Cardiac fibroblast (primary cell): Measurements from ENCODE around the gene RNU5B-1.
A peak's percentile ranks its signal among the peaks of the same experiment; 100 is the strongest.

Experiments
- DNase-seq, 2 donors: peaks; one replicate each; pipeline versions ENCODE4 v3.0.0 to v3.0.0-alpha.2; 2010; ENCODE audit warnings: low read depth in 2 of 2
- H3K4me3 ChIP-seq, 2 donors: replicated peaks in 1 of 2; 1 replicate in 1 of 2; 2 replicates in 1 of 2; pipeline ENCODE4 v1.5.1; 2011; ENCODE audit warnings: low read depth in 2 of 2, low read length in 2 of 2, mild to moderate bottlenecking in 2 of 2, moderate library complexity in 1 of 2
- TF ChIP-seq, protein P1 (sequence below): IDR thresholded peaks from one replicate; pipeline ENCODE4 v1.5.1; 2011; ENCODE audit warnings: low read depth, mild to moderate bottlenecking, low read length, inconsistent platforms

RNU5B-1 gene

GRCh38 chr15:65304381-65305149, at the start of gene RNU5B-1:
RNU5B-1 (plus strand) TSS chr15:65304677.
- H3K4me3 ChIP-seq, result peak within 1 kb of the TSS; percentile 38 to 51
- TF ChIP-seq, protein P1, sequence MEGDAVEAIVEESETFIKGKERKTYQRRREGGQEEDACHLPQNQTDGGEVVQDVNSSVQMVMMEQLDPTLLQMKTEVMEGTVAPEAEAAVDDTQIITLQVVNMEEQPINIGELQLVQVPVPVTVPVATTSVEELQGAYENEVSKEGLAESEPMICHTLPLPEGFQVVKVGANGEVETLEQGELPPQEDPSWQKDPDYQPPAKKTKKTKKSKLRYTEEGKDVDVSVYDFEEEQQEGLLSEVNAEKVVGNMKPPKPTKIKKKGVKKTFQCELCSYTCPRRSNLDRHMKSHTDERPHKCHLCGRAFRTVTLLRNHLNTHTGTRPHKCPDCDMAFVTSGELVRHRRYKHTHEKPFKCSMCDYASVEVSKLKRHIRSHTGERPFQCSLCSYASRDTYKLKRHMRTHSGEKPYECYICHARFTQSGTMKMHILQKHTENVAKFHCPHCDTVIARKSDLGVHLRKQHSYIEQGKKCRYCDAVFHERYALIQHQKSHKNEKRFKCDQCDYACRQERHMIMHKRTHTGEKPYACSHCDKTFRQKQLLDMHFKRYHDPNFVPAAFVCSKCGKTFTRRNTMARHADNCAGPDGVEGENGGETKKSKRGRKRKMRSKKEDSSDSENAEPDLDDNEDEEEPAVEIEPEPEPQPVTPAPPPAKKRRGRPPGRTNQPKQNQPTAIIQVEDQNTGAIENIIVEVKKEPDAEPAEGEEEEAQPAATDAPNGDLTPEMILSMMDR, result peak; percentile 90
- peak; percentile 96 to 97 for DNase-seq

GRCh38 chr15:65254758-65255157, 49.7 kb upstream of the RNU5B-1 start:
- no peak overlapping the region for H3K4me3 ChIP-seq
- no peak for DNase-seq
- TF ChIP-seq, protein P1, result no peak

DNA sequence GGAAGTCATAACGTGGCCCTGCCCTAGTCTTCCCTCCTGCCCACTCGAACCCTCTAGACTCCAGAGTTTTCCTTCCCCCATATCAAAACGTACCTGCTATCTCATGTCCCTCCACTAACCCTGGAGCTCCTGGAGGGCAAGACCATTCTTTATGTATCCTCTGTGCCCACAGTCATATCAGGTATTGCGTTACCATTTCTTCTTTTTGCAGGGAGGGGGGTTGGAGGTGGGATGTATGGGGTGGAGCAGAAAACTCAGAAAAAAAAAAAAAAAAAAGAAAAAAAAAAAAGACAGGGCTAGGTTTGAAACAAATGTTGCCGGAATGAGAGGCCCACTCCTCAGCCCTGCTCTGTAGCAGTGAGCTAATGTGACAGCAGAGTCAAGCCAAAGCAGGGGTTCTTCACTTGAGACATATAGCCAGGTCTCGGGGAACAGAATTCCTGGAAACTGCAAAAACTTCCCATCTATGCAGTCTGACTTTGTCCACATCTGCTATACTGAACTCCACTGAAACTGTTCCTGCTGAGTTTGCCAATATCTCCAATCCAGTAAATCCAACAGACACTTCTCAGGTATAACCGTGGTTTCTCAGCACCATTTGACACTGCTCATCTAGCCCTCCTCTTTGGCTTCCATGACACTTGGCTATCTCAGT, 48.9 kb upstream of the RNU5B-1 start:
- H3K4me3 ChIP-seq, result no peak overlapping the region
- no peak for DNase-seq
- TF ChIP-seq, protein P1, result no peak

- TF ChIP-seq, protein P1, result no peak
- DNase-seq, result no peak
- no peak overlapping the region for H3K4me3 ChIP-seq
These were observed 45.9 kb upstream of the RNU5B-1 start for GRCh38 chr15:65258375-65259262.

DNA sequence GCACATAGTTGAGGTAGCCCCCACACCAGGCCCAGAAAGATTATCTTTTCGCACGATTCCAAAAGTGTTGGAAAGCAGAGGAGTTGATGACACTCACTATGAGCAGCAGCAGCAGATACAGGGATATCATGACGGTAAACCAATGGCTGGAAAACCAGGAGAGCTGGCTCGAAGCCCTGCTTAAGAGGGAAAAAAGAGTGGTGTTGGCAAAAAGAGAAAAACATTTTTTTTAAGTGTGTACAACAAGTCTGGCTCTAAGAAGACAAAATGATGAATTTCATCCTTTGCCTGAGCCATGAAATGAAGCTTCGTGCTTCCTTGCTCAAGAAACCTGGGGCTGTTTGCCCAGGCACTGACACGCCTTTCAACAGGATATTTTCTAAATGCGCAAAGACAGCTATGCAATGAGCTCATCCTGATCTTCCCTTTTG, 45.1 kb upstream of the RNU5B-1 start:
- TF ChIP-seq, protein P1, result no peak
- DNase-seq, result no peak
- H3K4me3 ChIP-seq, result no peak overlapping the region

DNA sequence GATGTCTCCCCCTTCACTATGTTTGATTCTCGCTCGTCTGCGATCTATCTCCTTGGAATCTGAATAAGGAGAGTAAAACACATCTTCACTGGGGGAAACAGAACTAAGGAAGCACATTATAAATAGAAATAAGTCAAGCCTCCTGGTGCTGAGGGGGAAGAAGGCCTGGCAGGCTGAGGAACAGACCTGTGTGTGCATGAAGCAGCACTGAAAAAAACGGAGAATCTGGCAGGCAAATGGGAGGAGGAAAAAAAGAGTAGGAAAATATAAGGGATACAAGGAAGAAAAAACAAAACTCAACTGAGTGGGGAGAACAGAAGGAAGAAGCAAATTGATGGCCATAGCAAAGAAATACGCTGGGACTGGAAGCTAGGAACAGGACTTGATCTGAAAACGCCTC, 43.5 kb upstream of the RNU5B-1 start:
- H3K4me3 ChIP-seq, result no peak overlapping the region
- DNase-seq, result no peak
- TF ChIP-seq, protein P1, result no peak
